Esophagus muscularis mucosa (tissue), 4 donors: ENCODE measurements around the gene URB1. TPM values are rescaled to one million over a fixed set of nuclear protein-coding genes. Genes with fewer than 3 reads are reported as not detected.

Experiments used
- DNase-seq: peaks from one replicate; pipeline ENCODE4 v3.0.0-alpha.2; 2017; ENCODE audit errors: extremely low spot score
- H3K27ac ChIP-seq, 4 donors: fragments of 200-600 bp; sonication (generic); replicated peaks in 1 of 4; 1 replicate in 3 of 4; 2 replicates in 1 of 4; pipeline ENCODE4 v1.5.1; 2016 to 2019; ENCODE audit warnings: mild to moderate bottlenecking in 1 of 4
- H3K27me3 ChIP-seq, 4 donors: fragments of 200-600 bp; sonication (generic); one replicate each; pipeline versions ENCODE4 v1.5.1 to v1.6.0; 2016 to 2019
- H3K36me3 ChIP-seq, 4 donors: fragments of 200-600 bp; sonication (generic); one replicate each; pipeline ENCODE4 v1.5.1; 2016 to 2019
- H3K4me1 ChIP-seq, 4 donors: fragments of 200-600 bp; sonication (generic); one replicate each; pipeline ENCODE4 v1.5.1; 2016 to 2019
- H3K4me3 ChIP-seq, 4 donors: fragments of 200-600 bp; sonication (generic); 1 replicate in 2 of 4; 2 replicates in 2 of 4; pipeline ENCODE4 v1.5.1; 2016 to 2019; ENCODE audit warnings: mild to moderate bottlenecking in 4 of 4, moderate library complexity in 1 of 4
- H3K9me3 ChIP-seq, 4 donors: fragments of 200-600 bp; sonication (generic); 1 replicate in 3 of 4; 2 replicates in 1 of 4; pipeline ENCODE4 v1.5.1; 2016 to 2019
- CTCF ChIP-seq, 3 experiments: fragments of 200-600 bp in 2 of 3; fragments of 450-650 bp in 1 of 3; sonication (generic) in 2 of 3; IDR thresholded peaks; one replicate each; pipeline ENCODE4 v1.5.1; 2017 to 2019; ENCODE audit warnings: antibody characterized with exemption in 3 of 3, mild to moderate bottlenecking in 2 of 3, moderate library complexity in 1 of 3
- EP300 ChIP-seq: sonication (generic); formaldehyde crosslinking; IDR thresholded peaks from one replicate; pipeline ENCODE4 v1.6.1; 2017; ENCODE audit warnings: antibody characterized with exemption
- POLR2A ChIP-seq: fragments of 450-650 bp; IDR thresholded peaks from one replicate; pipeline ENCODE4 v1.6.1; 2017; ENCODE audit warnings: antibody characterized with exemption, moderate library complexity, mild to moderate bottlenecking, low read depth
- POLR2AphosphoS5 ChIP-seq, 2 donors: sonication (generic); formaldehyde crosslinking; IDR thresholded peaks; one replicate each; pipeline ENCODE4 v1.6.1; 2017; ENCODE audit warnings: antibody characterized with exemption in 2 of 2
- WGBS: methylation state at CpG from one replicate; pipeline ENCODE4 v1.1.5; 2018; 5-methylcytosine and 5-hydroxymethylcytosine counted together
- intact Hi-C: fragments of 100-400 bp; cut with DNase I; formaldehyde crosslinking; loops from one replicate; pipeline ENCODE4 v1.15.1; 2023
- total RNA-seq, 4 donors: library from RNA; depleted of rRNA; stranded (reverse); fragments of >200 nt; gene quantifications; one replicate each; pipeline versions ENCODE4 v1.1.0 to v1.2.1, GENCODE V29; 2016

The URB1 gene
- total RNA-seq, 4 donors from 2014 or later: 14.1 to 31.0 (median 22.4) TPM

GRCh38 chr21:32350981-32351380, 41.8 kb downstream of the URB1 start:
- Histone ChIP-seq H3K27ac (no peak overlapping the region), H3K36me3 (peaks cover 86 to 100% (median 100%) of the 10 kb centered on the region in 4 donors), H3K4me1 (no peaks in the 10 kb centered on the region), H3K27me3 (no peaks in the 10 kb centered on the region), H3K4me3 (no peak overlapping the region), H3K9me3 (no peaks in the 10 kb centered on the region)
- WGBS: 91% methylated on average over 13 of the region's 13 CpGs
- intact Hi-C loops: no loop called here
- no peak for DNase-seq
- TF ChIP-seq CTCF (IDR thresholded peaks at IDR 0.05): no peak

- no peaks in the 10 kb centered on the region for H3K27me3 ChIP-seq
- WGBS: 92% methylated on average over 14 of the region's 16 CpGs
- no peak for DNase-seq
- intact Hi-C loops: no loop called here
- no peaks in the 10 kb centered on the region for H3K4me1 ChIP-seq
- no peak overlapping the region for H3K27ac ChIP-seq
- H3K4me3 ChIP-seq: no peak overlapping the region
- H3K36me3 ChIP-seq: peaks cover 86 to 100% (median 100%) of the 10 kb centered on the region in 4 donors
- H3K9me3 ChIP-seq: no peaks in the 10 kb centered on the region
- no peak for TF ChIP-seq EP300
- TF ChIP-seq POLR2A: no peak
- TF ChIP-seq POLR2AphosphoS5 (IDR thresholded peaks at IDR 0.05): no peak
- no peak for TF ChIP-seq CTCF (IDR thresholded peaks at IDR 0.05)
These were observed 42.4 kb downstream of the URB1 start for GRCh38 chr21:32350211-32350980.

- Histone ChIP-seq H3K4me3 (no peak overlapping the region), H3K9me3 (peaks cover 0 to 5% (median 2%) of the 10 kb centered on the region in 4 donors), H3K4me1 (no peaks in the 10 kb centered on the region), H3K27ac (no peak overlapping the region), H3K27me3 (no peaks in the 10 kb centered on the region), H3K36me3 (peaks cover 85 to 100% (median 100%) of the 10 kb centered on the region in 4 donors)
- intact Hi-C loops: no loop called here
- no peak for DNase-seq
- no peak for TF ChIP-seq EP300
- no peak for TF ChIP-seq CTCF (IDR thresholded peaks at IDR 0.05)
- TF ChIP-seq POLR2AphosphoS5 (IDR thresholded peaks at IDR 0.05): no peak
- TF ChIP-seq POLR2A: no peak
- 83% methylated on average over 16 of the region's 16 CpGs for WGBS
These were observed 43.4 kb downstream of the URB1 start for GRCh38 chr21:32349333-32349944.

GRCh38 chr21:32348604-32349332, 44.0 kb downstream of the URB1 start:
- Histone ChIP-seq H3K27ac (no peak overlapping the region), H3K27me3 (no peaks in the 10 kb centered on the region), H3K36me3 (peaks cover 85 to 100% (median 100%) of the 10 kb centered on the region in 4 donors), H3K4me1 (no peaks in the 10 kb centered on the region), H3K9me3 (peaks cover 0 to 12% (median 4%) of the 10 kb centered on the region in 4 donors), H3K4me3 (no peak overlapping the region)
- no peak for TF ChIP-seq EP300
- TF ChIP-seq POLR2A: no peak
- no peak for TF ChIP-seq CTCF (IDR thresholded peaks at IDR 0.05)
- no peak for TF ChIP-seq POLR2AphosphoS5 (IDR thresholded peaks at IDR 0.05)
- intact Hi-C loops: no loop called here
- WGBS: 83% methylated on average over 8 of the region's 9 CpGs
- no peak for DNase-seq
